ENCODE data around the gene AGPAT2. TPM values are rescaled to one million over a fixed set of nuclear protein-coding genes. Genes with fewer than 3 reads are reported as not detected.

The AGPAT2 gene
- total RNA-seq, 1 experiment from 2014 or later = 77.9 TPM

DNA sequence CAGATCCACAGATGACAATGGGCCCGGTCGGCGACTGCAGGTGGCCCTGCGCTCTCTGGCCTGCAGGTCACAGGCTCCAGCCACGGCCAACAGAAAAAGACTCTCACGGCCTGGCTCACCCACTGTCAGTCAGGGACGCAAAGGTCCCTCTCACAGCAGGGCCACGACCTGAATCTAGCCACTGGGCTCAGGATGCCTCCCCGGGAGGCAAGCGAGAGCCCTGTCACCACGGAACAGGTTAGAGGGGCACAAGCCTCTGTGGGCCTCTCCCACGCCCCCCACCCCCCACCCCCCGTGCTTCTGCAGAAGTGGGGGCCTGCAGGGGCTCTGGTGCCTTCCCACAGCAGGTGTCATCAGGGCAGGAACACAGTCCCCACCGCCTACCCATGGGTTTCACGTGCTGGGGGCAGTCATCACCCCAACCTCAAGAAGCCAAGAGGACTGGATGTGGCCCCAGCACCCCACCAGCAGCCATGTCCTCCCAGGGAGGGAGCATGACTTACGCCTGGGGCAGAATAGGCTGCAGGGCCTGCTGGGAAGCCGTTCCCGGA lies 41.8 kb downstream of the AGPAT2 start:
- BruUV-seq (replicated peaks) = no TSS peak
- H3K4me3 ChIP-seq (ENCODE audit: low read depth in 2 of 2, low read length in 2 of 2) = no peak overlapping the region
- H3K36me3 ChIP-seq (ENCODE audit: control insufficient read depth, insufficient read depth, low read length) = no peaks in the 10 kb centered on the region
- no peaks in the 10 kb centered on the region for H3K9me3 ChIP-seq (ENCODE audit: control insufficient read depth, insufficient read depth, low read depth, low read length)
- CTCF ChIA-PET = no interaction called here
- H3K27me3 ChIP-seq (ENCODE audit: control insufficient read depth, insufficient read depth, low read length) = no peaks in the 10 kb centered on the region
- POLR2A ChIA-PET = no interaction called here
- TF ChIP-seq POLR2AphosphoS5 (IDR thresholded peaks at IDR 0.05; ENCODE audit: low read depth, low read length) (no peak), SIN3A (IDR thresholded peaks at IDR 0.05; ENCODE audit: borderline replicate concordance, insufficient read depth, low read depth, low read length) (no peak), TCF7L2 (IDR thresholded peaks at IDR 0.05; ENCODE audit: low read depth, low read length) (no peak)
- TF ChIP-seq, protein P1, sequence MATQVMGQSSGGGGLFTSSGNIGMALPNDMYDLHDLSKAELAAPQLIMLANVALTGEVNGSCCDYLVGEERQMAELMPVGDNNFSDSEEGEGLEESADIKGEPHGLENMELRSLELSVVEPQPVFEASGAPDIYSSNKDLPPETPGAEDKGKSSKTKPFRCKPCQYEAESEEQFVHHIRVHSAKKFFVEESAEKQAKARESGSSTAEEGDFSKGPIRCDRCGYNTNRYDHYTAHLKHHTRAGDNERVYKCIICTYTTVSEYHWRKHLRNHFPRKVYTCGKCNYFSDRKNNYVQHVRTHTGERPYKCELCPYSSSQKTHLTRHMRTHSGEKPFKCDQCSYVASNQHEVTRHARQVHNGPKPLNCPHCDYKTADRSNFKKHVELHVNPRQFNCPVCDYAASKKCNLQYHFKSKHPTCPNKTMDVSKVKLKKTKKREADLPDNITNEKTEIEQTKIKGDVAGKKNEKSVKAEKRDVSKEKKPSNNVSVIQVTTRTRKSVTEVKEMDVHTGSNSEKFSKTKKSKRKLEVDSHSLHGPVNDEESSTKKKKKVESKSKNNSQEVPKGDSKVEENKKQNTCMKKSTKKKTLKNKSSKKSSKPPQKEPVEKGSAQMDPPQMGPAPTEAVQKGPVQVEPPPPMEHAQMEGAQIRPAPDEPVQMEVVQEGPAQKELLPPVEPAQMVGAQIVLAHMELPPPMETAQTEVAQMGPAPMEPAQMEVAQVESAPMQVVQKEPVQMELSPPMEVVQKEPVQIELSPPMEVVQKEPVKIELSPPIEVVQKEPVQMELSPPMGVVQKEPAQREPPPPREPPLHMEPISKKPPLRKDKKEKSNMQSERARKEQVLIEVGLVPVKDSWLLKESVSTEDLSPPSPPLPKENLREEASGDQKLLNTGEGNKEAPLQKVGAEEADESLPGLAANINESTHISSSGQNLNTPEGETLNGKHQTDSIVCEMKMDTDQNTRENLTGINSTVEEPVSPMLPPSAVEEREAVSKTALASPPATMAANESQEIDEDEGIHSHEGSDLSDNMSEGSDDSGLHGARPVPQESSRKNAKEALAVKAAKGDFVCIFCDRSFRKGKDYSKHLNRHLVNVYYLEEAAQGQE (IDR thresholded peaks at IDR 0.05; ENCODE audit: insufficient read depth in 1 of 2, low read depth in 2 of 2, low read length in 1 of 2) = no peak
- TF ChIP-seq, protein P2, sequence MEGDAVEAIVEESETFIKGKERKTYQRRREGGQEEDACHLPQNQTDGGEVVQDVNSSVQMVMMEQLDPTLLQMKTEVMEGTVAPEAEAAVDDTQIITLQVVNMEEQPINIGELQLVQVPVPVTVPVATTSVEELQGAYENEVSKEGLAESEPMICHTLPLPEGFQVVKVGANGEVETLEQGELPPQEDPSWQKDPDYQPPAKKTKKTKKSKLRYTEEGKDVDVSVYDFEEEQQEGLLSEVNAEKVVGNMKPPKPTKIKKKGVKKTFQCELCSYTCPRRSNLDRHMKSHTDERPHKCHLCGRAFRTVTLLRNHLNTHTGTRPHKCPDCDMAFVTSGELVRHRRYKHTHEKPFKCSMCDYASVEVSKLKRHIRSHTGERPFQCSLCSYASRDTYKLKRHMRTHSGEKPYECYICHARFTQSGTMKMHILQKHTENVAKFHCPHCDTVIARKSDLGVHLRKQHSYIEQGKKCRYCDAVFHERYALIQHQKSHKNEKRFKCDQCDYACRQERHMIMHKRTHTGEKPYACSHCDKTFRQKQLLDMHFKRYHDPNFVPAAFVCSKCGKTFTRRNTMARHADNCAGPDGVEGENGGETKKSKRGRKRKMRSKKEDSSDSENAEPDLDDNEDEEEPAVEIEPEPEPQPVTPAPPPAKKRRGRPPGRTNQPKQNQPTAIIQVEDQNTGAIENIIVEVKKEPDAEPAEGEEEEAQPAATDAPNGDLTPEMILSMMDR (IDR thresholded peaks at IDR 0.05) = no peak
- in situ Hi-C loops (cut with HindIII; ENCODE audit: low pct_unique_long_range_greater_than_20kb, low sequenced_read_pairs) = no loop called here
- no peak for DNase-seq (ENCODE audit: low read depth, low spot score)
- H3K27ac ChIP-seq (ENCODE audit: low read length) = no peak overlapping the region
- intact Hi-C loops (cut with micrococcal nuclease; ENCODE audit: unreplicated experiment) = no loop called here
- no peak; the same call in 1 of the 2 replicates for ATAC-seq
- no peaks in the 10 kb centered on the region; the same call in 1 of the 2 replicates for H3K4me1 ChIP-seq (ENCODE audit: control insufficient read depth, insufficient read depth, low read length)

DNA sequence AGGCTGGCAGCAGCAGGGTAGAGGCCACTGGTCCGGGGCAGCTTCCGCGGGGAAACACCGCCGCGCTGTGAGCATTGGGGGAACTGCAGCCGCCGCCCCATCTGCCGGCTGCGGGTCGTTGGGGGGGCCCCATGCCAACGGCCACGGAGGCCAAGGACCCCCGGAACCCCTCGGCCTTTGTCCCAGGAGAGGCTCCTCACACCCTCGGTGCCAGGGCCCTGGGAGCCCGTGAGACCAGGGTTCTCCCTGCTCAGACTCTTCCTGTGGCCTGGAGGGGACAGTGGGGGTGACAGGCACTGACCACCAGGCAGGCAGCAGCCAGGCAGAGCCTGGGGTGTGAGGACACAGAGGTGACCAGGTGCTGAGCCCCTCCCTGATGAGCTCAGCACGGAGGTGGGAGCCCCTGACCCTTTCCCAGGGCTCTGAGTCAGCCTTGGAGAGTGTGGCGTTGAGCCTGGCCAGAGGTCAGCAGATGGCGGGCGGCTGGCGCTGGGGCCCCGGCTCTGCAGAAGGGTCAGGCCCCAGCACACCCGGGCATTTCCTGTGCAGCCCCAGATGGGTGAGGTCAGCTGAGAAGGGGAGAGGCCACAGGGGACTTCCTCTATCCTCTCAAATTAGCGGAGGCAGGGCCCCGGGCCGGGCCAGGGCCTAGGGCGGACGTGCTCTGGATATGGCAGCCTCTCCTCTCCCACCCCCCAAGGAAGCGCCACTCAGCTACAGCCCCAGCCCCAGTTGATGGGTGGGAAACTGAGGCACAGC lies 42.5 kb downstream of the AGPAT2 start:
- TF ChIP-seq TCF7L2 (IDR thresholded peaks at IDR 0.05; ENCODE audit: low read depth, low read length) = no peak
- TF ChIP-seq, protein P2 (IDR thresholded peaks at IDR 0.05) = peak; percentile 92
- Histone ChIP-seq H3K4me3 (ENCODE audit: low read depth in 2 of 2, low read length in 2 of 2) (no peak overlapping the region; a peak in 1 of 4 replicates), H3K27me3 (ENCODE audit: control insufficient read depth, insufficient read depth, low read length) (no peaks in the 10 kb centered on the region), H3K9me3 (ENCODE audit: control insufficient read depth, insufficient read depth, low read depth, low read length) (no peaks in the 10 kb centered on the region), H3K27ac (ENCODE audit: low read length) (no peak overlapping the region), H3K4me1 (ENCODE audit: control insufficient read depth, insufficient read depth, low read length) (no peaks in the 10 kb centered on the region; the same call in 1 of the 2 replicates), H3K36me3 (ENCODE audit: control insufficient read depth, insufficient read depth, low read length) (no peaks in the 10 kb centered on the region)
- ChIA-PET CTCF (interaction anchor here (0.6 kb wide), 1 partner anchor 199 kb away, joined by 8 read pairs; no protein-coding TSS in a partner anchor), POLR2A (no interaction called here)
- intact Hi-C loops (cut with micrococcal nuclease; ENCODE audit: unreplicated experiment) (no loop called here), in situ Hi-C loops (cut with HindIII; ENCODE audit: low pct_unique_long_range_greater_than_20kb, low sequenced_read_pairs) (no loop called here)
- ATAC-seq = peak; percentile 93
- no TSS peak for BruUV-seq (replicated peaks)
- no peak for DNase-seq (ENCODE audit: low read depth, low spot score)
